Ishikawa (cell line): ENCODE measurements around the gene DUSP8.

Experiments used
- CEBPB ChIP-seq: IDR thresholded peaks from 2 replicates; pipeline ENCODE4 v1.6.1; 2012
- EGR1 ChIP-seq: IDR thresholded peaks from 2 replicates; pipeline ENCODE4 v1.6.1; 2012
- EP300 ChIP-seq: IDR thresholded peaks from 2 replicates; pipeline ENCODE4 v1.6.1; 2012; ENCODE audit warnings: borderline replicate concordance
- FOXM1 ChIP-seq: IDR thresholded peaks from 2 replicates; pipeline ENCODE4 v1.6.1; 2012; ENCODE audit warnings: low read depth, borderline replicate concordance
- MAX ChIP-seq: IDR thresholded peaks from 2 replicates; pipeline ENCODE4 v1.6.1; 2012
- RAD21 ChIP-seq: IDR thresholded peaks from 2 replicates; pipeline ENCODE4 v1.6.1; 2012; ENCODE audit warnings: low read depth
- REST ChIP-seq: IDR thresholded peaks from 2 replicates; pipeline ENCODE4 v1.6.1; 2012; ENCODE audit warnings: low read depth, mild to moderate bottlenecking
- TCF12 ChIP-seq: IDR thresholded peaks from 2 replicates; pipeline ENCODE4 v1.6.1; 2012; ENCODE audit warnings: low read depth
- YY1 ChIP-seq: IDR thresholded peaks from 2 replicates; pipeline ENCODE4 v1.6.1; 2012; ENCODE audit warnings: low read depth
- TF ChIP-seq, protein P1 (sequence below): IDR thresholded peaks from 2 replicates; pipeline ENCODE4 v1.6.1; 2012

DNA sequence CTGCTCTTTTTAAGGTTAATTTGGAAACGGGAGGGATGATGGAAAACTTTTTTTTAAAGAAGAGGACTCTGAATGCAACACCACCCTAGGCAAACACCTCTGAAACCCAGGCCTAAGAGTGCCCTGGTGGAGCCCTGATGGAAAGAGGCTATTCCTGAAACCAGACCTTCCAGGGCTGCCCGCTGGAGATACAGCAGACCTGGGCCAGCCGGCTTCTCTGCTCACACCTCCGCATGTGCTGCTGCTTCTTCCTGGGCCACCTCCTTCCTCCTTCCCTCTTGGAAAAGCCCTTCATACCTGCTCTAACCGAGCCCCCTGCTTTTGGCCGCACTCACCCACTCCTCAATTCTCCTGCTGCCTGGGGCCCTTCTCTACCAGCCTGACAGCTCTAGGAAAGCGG lies 37.9 kb downstream of the DUSP8 start:
- no peak for TF ChIP-seq YY1
- TF ChIP-seq EP300 = no peak
- no peak for TF ChIP-seq RAD21
- TF ChIP-seq MAX = no peak
- no peak for TF ChIP-seq REST
- TF ChIP-seq CEBPB = no peak
- TF ChIP-seq TCF12 = no peak
- TF ChIP-seq, protein P1, sequence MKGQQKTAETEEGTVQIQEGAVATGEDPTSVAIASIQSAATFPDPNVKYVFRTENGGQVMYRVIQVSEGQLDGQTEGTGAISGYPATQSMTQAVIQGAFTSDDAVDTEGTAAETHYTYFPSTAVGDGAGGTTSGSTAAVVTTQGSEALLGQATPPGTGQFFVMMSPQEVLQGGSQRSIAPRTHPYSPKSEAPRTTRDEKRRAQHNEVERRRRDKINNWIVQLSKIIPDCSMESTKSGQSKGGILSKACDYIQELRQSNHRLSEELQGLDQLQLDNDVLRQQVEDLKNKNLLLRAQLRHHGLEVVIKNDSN = no peak
- no peak for TF ChIP-seq EGR1
- TF ChIP-seq FOXM1 = no peak
